Activated CD4-positive, alpha-beta T cell treated with anti-CD3 and anti-CD28 coated beads, Interleukin-2, amount 50 U/mL, for 4 hours (primary cell): Measurements from ENCODE around the gene NXF1.
"Not testable (repeated sequence)": the region's sequence is repeated elsewhere in the genome, so short reads cannot be mapped to it uniquely, and the experiment has no call there.

Experiments used
- DNase-seq, 2 experiments: peaks; one replicate each; pipeline ENCODE4 v3.0.0-alpha.2; 2020

The NXF1 gene

DNA sequence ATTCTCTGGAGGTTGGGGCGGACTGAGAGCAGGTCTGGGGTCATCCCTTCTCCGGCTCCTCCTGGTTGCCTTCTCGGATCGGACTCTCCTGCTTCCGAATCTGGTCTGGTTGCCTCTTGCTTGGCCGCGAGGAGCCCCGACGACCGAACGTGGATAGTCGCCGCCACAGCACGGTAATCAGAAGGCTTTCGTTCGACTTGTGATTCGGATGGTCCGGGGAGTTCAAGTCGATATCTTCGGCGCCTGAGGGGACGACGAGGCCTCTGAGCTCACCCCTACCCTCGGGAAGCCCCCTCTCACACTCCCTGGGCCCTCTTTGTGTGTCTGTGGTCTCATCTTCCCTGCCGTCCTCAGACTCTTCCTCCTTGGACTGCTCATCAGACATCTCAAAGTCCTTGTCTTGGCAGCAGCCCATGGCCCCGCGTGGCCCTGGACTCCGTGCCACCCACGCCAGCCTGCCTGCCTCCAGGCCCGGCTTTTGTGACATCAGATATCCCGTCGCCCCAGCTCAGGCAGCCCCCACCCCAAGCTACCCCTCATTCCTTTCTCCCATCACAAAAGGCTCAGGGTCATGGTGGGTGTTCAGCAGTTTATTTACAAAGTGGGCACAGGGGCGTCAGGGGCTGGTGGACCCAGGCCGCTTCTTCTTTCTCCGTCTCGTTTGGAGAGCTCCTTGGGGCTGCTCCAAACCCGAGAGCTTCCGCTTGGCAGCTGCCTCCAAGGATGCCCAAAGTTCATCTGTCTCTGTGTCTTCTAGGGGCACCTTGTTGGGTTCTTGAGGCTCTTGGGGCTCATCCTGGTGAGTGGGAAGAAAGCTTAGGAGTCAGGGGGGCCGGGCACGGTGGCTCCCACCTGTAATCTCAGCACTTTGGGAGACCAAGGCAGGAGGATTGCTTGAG, 27.3 kb upstream of the NXF1 start, which contains the start of gene TEX54:
TEX54 (minus strand) TSS at position 506 of the 899 bp plus-strand sequence.
- no peak for DNase-seq

- DNase-seq: peak; percentile 99
Observed at GRCh38 chr11:62831520-62832335, 26.5 kb upstream of the NXF1 start, which contains the start of gene STX5. Gene STX5, minus strand, starts transcription at chr11:62832051. Its CDS starts 808 bp downstream, at chr11:62831243.

- no peak for DNase-seq
Observed at GRCh38 chr11:62830904-62831519, 25.8 kb upstream of the NXF1 start.

GRCh38 chr11:62828130-62828529, 22.9 kb upstream of the NXF1 start:
- not testable (repeated sequence) for DNase-seq

DNA sequence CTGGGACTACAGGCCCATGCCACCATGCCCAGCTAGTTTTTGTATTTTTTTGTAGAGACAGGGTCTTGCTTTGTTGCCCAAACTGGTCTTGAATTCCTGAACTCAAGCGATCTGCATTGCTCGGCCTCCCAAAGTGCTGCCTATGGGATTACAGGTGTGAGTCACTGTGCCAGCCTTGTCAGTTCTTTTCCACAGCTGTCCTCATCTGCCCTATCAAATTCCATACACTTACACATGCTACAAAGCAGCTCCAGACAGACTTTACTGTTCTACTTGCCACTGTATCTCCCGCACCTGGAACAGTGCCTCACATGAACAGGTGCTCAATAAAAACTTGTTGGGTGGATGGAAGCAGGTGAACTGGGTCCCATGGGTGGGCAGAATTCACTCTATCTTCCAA, 18.4 kb upstream of the NXF1 start:
- DNase-seq: no peak

GRCh38 chr11:62817129-62817528, 11.9 kb upstream of the NXF1 start:
- DNase-seq: no peak

- no peak for DNase-seq
Observed at GRCh38 chr11:62816557-62816956, 11.3 kb upstream of the NXF1 start.

GRCh38 chr11:62811659-62812058, 6.4 kb upstream of the NXF1 start:
- DNase-seq: no peak

DNA sequence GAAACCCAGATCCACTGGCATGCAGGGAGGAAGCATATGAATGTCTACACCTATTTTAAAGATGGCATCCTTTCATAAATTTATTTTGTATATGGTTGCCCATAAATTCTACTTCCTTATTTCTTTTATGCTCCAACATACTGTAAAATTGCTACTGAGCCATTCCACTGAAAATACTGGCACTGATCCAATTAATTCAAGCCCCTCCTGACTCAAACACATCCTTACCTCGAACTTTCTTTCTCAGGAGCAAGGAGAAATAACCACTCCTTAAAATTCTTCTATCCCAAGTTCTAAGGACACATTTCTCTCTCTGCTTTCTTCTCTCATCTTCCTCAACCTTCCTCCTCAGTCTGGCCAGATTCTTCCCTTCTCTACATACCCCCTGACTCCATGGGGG, 5.5 kb upstream of the NXF1 start:
- DNase-seq: no peak

GRCh38 chr11:62806611-62807121, 1.4 kb upstream of the NXF1 start:
- DNase-seq: no peak

GRCh38 chr11:62805961-62806441, 761 bp upstream of the NXF1 start:
- DNase-seq: peak; percentile 15 to 18

DNA sequence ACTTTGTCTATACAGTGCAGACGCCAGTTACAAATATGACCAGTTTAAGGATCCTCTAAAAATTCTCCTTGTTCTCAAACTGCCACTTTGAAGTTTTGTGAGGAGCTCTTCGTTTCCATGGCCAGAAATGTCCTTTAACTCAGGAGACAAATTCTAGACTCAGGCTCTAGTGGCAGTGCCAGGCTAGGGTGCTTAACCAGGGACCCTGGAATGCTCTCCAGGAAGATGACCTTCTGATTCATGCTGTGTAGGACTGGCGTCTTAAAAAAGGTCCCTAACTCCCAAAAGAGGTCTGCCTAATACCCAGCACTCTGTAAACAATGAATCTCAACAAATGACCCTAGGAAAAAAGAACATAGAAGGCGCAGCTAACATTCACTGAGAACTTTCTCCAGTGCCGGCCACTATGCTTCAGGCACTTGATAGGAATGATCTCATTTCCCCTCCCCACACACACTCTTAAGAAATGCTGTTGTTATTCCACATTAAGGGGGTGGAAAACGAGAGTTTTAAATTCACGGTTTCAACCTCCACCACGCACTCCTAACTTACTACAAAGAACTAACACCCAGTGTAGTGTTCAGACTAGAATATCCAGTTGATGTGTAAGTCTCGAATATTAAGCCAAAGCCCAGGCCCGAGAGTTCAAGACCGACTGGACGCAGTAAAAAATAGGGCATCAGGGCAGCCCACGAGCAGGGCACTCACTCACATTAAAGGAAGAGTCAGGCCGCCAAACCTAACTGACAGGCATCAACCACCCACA, 747 bp downstream of the NXF1 start:
- DNase-seq: no peak

- no peak for DNase-seq
Observed at GRCh38 chr11:62801071-62801470, 4.2 kb downstream of the NXF1 start.

DNA sequence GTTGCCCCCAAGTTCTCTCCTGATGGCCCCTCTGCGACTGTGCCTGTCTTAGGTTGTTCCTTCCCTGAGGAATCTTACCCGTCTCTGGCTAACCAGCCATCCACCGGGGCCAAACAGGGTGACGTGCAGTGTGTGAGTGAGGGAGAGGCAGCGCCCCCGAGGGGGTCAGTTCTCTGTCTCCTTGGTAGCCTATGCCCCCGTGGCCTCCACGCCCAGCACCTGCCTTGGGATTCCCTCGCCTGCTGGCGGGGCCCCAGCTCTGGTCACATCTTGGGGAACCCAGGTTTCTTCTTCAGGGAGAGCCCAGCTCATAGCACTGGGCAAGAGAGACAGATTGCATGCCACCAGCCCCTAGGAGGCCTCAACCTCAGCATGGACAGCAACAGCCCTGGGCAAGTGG, 5.8 kb downstream of the NXF1 start:
- no peak for DNase-seq

DNA sequence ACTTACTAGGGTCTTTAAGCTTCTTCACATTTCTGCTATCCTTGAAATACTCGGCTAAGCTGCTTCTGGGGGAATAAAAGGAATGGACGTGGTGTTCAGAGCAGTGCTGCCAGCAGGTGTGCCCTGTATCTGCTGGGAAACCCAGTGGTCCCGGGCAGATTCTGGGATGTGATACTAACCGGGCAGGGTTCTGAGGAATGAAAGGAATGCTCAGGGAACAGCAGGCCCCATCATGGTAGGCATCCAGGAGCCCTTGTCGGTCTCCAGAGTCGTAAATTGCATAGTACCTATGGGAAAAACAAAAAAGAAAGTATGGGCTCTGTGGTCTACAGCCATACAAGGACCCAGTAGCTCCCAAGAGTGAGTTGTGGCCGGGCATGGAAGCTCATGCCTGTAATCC, 9.0 kb downstream of the NXF1 start:
- no peak for DNase-seq

GRCh38 chr11:62794201-62794775, 11.0 kb downstream of the NXF1 start:
- no peak for DNase-seq

- DNase-seq: no peak
Observed at GRCh38 chr11:62792202-62792575, 13.1 kb downstream of the NXF1 start.

- DNase-seq: peak; percentile 85 to 87
Observed at GRCh38 chr11:62791501-62792201, 13.6 kb downstream of the NXF1 start, which contains the start of gene TMEM223. Gene TMEM223, minus strand, starts transcription at chr11:62792006. Its CDS starts 12 bp downstream, at chr11:62791994.

DNA sequence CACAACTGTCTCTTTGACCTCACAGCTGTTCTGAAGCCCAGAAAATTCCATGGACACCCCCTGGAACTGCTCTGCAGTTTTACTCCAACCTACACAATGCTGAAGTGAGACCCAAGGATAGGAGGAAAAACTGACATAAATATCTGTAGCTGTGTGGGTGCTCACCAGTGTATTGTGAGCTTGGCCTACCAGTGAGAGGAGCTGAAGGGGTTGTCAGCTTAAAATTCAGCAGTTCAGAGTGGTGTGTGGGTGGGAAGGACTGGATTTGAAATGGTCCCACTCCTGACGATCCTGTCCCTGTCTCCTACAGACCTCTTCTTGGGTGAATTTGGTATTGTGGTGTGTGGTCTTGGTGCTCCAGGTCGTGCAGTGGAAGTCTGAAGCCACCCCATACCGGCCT, 15.7 kb downstream of the NXF1 start:
- DNase-seq: no peak

- DNase-seq: no peak
Observed at GRCh38 chr11:62788991-62789390, 16.2 kb downstream of the NXF1 start.
